ENCODE results near the gene CDH13.

DNA sequence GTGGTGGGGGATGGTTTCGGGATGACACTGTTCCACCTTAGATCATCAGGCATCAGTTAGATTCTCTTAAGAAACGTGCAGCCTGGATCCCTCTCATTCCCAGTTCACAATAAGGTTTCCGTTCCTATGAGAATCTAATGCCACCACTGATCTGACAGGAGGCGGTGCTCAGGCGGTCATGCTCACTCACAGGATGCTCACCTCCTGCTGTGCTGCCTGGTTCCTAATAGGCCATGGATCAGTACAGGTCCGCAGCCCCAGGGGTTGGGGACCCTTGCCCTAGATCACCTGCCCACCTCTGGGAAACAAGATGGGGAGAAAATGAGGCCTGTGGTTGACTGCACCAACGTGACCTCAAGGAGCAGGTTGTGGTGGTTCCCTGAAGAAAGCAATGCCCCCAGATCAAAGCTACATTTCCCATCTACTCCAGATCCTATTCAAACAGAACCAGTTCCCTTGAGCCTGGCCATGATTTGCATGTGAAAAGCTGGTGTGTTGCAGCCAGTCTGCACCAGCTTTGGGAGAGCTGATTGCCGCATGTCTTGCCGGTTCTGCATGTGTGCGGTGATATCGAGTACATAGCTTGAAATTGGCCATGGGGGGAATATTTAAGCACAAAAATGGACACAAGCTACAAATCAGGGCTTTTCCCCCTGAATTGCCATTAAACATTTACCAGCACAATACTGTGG is 997.8 kb downstream of the CDH13 start:
- TF ChIP-seq, protein P1, sequence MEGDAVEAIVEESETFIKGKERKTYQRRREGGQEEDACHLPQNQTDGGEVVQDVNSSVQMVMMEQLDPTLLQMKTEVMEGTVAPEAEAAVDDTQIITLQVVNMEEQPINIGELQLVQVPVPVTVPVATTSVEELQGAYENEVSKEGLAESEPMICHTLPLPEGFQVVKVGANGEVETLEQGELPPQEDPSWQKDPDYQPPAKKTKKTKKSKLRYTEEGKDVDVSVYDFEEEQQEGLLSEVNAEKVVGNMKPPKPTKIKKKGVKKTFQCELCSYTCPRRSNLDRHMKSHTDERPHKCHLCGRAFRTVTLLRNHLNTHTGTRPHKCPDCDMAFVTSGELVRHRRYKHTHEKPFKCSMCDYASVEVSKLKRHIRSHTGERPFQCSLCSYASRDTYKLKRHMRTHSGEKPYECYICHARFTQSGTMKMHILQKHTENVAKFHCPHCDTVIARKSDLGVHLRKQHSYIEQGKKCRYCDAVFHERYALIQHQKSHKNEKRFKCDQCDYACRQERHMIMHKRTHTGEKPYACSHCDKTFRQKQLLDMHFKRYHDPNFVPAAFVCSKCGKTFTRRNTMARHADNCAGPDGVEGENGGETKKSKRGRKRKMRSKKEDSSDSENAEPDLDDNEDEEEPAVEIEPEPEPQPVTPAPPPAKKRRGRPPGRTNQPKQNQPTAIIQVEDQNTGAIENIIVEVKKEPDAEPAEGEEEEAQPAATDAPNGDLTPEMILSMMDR (IDR thresholded peaks at IDR 0.05; ENCODE audit: low read depth, low read length, poor library complexity, severe bottlenecking): no peak
- no peak for TF ChIP-seq EZH2phosphoT487 (IDR thresholded peaks at IDR 0.05; ENCODE audit: borderline replicate concordance, low read length)

Measured in DOHH2 (cell line).